Non-pigmented ciliary epithelial cell (primary cell): ENCODE results near the gene REG4.
"Not testable (repeated sequence)": the region's sequence is repeated elsewhere in the genome, so short reads cannot be mapped to it uniquely, and the experiment has no call there.

Experiments used
- DNase-seq: peaks from one replicate; pipeline ENCODE4 v3.0.0-alpha.2; 2010; ENCODE audit warnings: low read depth

REG4 gene

GRCh38 chr1:119806489-119806888 lies 4.8 kb downstream of the REG4 start:
- DNase-seq, result no peak

GRCh38 chr1:119805746-119806145 lies 5.5 kb downstream of the REG4 start:
- no peak for DNase-seq

GRCh38 chr1:119805247-119805646 lies 6.0 kb downstream of the REG4 start:
- DNase-seq, result no peak

GRCh38 chr1:119799599-119800177 lies 11.6 kb downstream of the REG4 start:
- no peak for DNase-seq

- no peak for DNase-seq
Measured at GRCh38 chr1:119799003-119799402, 12.3 kb downstream of the REG4 start.

GRCh38 chr1:119797606-119798005 lies 13.7 kb downstream of the REG4 start:
- no peak for DNase-seq

- DNase-seq, result no peak
Measured at GRCh38 chr1:119797162-119797561, 14.1 kb downstream of the REG4 start.

GRCh38 chr1:119795261-119796200 lies 15.7 kb downstream of the REG4 start:
- DNase-seq, result no peak

GRCh38 chr1:119794876-119795240 lies 16.4 kb downstream of the REG4 start:
- no peak for DNase-seq

- no peak for DNase-seq
Measured at GRCh38 chr1:119794230-119794875, 16.9 kb downstream of the REG4 start.

GRCh38 chr1:119791377-119791776 lies 19.9 kb downstream of the REG4 start:
- no peak for DNase-seq

- DNase-seq, result no peak
Measured at GRCh38 chr1:119790451-119791198, 20.6 kb downstream of the REG4 start.

- no peak for DNase-seq
Measured at GRCh38 chr1:119787776-119788175, 23.5 kb downstream of the REG4 start.

GRCh38 chr1:119786473-119787050 lies 24.7 kb downstream of the REG4 start:
- DNase-seq, result not testable (repeated sequence)

- DNase-seq, result not testable (repeated sequence)
Measured at GRCh38 chr1:119786046-119786445, 25.2 kb downstream of the REG4 start.

- no peak for DNase-seq
Measured at GRCh38 chr1:119784191-119784781, 27.0 kb downstream of the REG4 start.

GRCh38 chr1:119783354-119784185 lies 27.7 kb downstream of the REG4 start:
- no peak for DNase-seq

- DNase-seq, result no peak
Measured at GRCh38 chr1:119782631-119783325, 28.5 kb downstream of the REG4 start.

GRCh38 chr1:119781434-119782210 lies 29.6 kb downstream of the REG4 start:
- no peak for DNase-seq
